HG02981 (cell line): ENCODE data around the gene LHFPL2.
"Not testable (repeated sequence)": the region's sequence is repeated elsewhere in the genome, so short reads cannot be mapped to it uniquely, and the experiment has no call there.

Experiments used
- ATAC-seq: cut with Tn5 transposase; IDR thresholded peaks from one replicate; pipeline ENCODE4 v1.9.1; 2021; ENCODE audit warnings: mild to moderate bottlenecking, moderate library complexity; ENCODE audit not compliant: unreplicated experiment

LHFPL2 gene, protein sequence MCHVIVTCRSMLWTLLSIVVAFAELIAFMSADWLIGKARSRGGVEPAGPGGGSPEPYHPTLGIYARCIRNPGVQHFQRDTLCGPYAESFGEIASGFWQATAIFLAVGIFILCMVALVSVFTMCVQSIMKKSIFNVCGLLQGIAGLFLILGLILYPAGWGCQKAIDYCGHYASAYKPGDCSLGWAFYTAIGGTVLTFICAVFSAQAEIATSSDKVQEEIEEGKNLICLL

DNA sequence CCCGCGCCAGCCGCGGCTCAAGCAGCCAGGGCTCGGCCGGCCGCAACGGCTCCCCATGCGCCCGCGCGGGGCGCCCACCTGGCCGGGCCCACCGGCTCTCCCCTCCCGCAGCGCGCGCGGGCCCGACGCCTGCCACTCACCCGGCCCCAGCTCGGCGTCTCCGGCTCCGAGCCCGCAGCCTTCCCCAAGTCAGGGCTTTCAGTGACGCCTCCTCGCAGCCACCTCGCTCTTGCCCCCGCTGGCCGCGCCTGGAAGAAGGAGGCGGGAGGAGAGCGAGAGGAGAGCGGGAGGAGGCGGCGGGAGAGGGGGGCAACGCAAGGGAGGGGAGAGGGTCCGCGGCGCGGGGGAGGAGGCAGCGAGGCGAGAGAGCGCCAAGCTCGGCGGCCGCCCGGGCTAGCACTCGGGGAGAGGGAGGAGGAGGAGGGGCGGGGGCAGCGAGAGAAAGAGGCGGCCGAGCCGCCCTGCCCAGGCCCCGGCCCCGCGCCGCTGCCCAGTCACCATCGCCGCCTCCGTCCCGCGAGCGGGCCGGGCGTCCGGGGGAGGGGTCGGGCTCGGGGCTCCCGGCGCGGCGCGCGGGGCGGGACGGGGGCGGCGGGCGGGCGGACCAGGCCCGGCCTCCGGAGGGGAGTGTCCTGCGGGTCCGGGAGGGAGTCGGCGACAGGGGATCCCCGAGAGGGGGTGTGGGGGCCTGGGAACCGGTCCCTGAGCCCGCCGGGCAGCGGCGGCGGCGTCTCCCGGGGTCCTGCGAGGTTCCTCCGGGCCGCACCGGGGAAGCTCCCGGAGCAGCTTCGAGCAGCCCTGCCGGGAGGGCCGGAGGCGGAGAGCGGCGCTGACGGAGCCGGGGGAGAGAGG is at the start of gene LHFPL2:
TSS of gene LHFPL2 (minus strand) at position 414 of the 852 bp plus-strand sequence. CDS start 138,559 bp downstream, outside the sequence.
- ATAC-seq = peak; percentile 42

DNA sequence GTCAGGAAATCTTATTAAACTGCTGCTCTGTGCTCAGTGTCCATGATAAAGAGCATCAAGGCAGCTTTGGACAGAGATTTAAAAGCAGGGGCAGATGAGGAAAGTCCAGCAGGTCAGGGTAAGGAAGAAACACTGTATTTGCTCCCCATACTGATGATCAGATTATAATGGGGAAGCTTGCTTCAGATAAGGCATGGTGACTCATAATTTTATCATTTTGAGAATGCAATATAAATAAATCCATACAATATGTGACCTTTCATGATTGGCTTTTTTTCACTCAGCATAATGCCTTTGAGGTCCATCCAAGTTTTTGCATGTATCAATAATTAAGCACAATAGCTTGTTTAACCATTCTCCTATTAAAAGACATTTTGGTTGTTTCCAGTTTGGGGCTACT is 48.1 kb upstream of the LHFPL2 start:
- no peak for ATAC-seq

DNA sequence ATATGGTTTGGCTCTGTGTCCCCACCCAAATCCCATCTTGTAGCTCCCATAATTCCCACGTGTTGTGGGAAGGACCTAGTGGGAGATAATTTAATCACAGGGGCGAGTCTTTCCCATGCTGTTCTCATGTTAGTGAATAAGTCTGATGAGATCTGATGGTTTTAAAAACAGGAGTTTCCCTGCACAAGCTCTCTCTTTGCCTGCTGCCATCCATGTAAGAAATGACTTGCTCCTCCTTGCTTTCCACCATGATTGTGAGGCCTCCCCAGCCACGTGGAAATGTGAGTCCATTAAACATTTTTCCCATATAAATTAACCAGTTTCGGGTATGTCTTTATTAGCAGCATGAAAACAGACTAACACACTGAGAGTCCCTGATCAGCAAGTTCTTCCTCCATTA is 47.5 kb upstream of the LHFPL2 start:
- ATAC-seq = not testable (repeated sequence)

DNA sequence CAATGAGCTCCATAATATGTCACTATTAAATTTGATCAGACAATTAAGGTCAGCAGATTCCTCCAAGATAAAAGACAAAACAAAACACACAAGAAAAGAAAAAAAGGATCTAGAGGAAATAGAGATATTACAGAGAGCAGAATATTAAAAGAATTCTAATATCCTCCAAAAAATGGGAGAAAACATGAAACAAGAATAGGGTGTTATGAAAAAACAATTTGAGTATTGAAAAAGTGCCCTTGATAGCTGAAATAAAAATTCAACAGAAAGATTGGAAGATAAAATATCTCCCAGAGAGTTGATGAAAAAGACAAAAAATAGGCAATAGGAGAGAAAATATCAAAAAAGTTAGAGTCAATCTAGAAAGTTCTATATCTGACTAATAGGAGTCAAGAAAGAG is 44.8 kb upstream of the LHFPL2 start:
- no peak for ATAC-seq

DNA sequence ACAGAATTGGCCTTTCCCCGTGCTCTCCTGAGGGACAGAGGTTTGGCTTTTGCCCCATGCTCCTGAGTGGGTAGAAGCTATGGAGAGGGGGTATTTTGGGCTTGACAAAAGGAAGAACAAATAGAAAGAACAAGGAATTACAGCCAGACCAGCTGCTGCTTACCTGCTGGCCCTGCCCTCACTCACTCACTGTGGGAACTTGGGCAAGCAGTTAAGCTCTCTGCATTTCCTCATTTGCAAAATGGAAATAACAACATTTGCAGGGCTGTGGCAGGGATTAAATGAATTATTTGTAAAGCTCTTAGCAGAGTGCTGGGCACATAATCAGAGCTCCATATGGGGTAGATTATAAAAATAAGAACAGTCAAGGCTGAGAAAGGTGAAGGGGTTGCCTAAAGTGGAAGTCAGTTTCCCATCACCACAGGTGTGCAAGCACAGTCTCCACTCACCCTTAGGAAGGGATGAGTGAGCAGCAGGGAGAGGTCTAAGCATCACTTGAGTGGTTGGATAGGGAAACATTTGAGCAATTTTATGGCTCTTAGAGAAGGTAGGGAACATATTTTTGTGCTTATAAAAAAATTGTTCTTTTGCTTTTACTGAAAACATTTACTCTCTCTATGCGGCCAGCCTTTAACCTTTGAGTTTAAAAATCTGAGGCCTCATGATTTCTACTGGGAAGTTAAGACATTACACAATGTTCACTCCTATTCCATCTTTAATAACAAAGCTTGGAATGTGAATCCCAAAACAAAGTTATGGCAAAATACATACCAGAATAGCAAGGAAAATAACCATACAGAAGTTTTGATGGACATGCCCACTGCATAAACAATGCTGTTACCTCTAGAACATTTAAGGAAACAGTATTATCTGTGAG is 42.8 kb upstream of the LHFPL2 start:
- ATAC-seq = no peak

DNA sequence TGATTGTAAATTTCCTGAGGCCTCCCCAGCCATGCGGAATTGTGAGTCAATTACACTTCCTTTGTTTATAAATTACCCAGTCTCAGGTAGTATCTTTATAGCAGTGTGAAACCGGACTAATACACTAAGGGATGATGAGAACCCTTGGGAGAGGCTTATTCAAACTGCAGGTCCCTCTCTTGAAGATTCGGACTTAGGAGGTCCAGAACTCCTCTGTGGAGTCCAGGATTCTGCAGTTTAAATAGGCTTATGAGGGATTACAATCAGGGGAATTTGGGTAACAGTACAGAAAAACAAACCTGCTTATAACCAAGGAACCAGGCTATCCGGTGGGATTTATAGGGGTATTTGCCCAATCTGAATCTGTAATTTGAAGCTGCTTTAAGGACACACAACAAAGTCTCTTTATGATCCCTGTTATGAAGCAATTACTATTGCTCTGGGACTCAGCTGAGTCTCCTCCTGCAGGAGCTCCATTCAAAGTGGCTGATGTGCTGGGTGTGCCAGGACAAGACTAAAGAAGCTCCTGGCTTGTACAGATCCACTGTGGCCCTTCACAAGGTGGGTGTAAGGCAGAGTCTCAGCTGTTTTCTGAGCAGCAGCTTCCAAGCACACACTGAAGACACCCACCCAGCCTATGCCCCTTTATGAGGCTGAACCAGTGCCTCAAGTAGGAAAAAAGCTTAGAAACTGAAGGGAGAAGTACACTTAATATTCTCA is 41.8 kb upstream of the LHFPL2 start:
- no peak for ATAC-seq

DNA sequence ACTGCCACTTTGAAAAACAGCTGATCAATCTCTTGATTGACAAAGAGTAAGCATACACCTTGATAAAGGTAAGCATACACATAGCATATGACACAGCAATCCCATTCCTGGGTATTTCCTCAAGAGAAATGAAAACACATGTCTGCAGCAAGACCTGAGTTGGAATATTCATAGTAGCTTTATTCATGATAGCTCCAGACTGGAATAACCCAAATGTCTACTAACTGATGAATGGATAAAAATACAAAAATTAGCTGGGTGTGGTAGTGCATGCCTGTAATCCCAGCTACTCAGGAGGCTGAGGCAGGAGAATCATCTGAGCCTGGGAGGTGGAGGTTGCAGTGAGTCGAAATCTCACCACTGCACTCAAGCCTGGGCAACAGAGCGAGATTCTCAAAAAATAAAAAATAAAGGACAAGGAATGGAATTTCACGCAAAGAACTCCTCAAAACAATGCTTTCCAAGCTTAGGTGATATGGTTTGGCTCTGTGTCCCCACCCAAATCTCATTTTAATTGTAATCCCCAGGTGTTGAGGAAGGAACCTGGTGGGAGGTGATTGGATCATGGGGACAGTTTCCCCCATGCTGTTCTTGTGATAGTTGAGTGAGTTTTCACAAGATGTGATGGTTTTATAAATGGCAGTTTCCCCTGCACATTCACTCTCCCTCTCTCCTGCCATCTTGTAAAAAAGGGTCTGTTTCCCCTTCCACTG is 41.1 kb upstream of the LHFPL2 start:
- ATAC-seq = no peak

DNA sequence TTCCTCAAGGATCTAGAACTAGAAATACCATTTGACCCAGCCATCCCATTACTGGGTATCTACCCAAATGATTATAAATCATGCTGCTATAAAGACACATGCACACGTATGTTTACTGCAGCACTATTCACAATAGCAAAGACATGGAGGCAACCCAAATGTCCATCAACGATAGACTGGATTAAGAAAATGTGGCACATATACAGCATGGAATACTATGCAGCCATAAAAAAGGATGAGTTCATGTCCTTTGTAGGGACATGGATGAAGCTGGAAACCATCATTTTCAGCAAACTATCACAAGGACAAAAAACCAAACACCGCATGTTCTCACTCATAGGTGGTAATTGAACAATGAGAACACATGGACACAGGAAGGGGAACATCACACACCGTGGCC is 38.9 kb upstream of the LHFPL2 start:
- not testable (repeated sequence) for ATAC-seq

DNA sequence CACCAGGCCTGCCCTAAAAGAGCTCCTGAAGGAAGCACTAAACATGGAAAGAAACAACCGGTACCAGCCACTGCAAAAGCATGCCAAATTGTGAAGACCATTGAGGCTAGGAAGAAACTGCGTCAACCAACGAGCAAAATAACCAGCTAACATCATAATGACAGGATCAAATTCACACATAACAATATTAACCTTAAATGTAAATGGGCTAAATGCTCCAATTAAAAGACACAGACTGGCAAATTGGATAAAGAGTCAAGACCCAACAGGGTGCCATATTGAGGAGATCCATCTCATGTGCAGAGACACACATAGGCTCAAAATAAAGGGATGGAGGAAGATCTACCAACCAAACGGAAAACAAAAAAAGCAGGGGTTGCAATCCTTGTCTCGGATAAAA is 35.3 kb upstream of the LHFPL2 start:
- ATAC-seq = not testable (repeated sequence)

DNA sequence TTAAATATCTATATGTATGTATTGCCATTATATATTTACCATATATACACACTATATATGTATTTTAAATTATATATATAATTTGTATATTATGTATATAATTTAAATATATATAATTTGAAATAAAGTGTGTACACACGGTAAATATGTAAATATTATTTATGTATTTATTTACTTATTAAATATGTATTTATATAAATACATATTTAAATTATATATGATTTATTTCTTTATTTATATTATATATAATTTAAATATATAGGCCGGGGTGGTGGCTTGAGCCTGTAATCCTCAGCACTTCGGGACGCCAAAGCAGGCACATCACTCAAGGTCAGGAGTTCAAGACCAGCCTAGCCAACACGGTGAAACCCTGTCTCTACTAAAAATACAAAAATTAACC is 31.3 kb upstream of the LHFPL2 start:
- ATAC-seq = no peak

DNA sequence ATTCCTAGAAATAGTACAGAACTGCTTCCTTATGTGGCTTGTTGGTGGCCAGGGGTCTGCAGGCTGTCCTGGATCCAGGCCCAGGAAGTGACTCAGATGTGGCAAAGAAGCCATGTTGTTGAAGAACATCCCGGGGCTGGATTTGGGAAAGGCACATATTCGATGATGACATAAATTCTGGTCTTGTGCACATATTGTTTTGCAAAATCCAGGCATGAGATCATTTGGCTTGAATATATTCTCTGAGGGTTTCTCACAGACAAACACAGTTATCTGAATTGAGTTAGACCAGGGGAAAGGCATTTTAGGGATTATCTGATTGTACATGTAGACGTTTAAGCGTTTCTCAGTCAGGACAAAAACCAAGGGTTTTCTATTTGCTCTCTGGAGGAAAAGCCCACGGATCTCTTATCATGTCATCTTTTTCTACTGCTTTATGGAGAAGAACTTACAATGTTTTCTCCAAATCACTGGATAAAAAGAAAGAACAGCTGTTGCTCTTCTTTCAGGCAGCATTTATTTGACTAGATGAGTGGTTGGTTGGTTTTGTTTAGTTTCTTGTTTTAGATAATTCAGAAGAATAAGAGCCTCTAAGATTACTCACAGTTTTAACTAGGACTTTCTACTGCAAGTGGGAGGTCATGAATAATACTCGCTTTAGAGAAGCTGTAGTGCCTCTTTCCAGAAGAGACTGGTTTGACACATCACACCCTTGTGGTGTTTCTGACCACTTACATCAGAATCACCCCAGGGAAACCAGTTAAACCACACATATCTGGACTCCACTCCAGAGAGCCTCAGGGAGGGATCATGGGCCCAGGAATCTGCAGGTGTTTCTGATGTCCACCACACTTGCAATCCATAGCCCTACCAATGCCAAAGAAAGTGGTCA is 29.5 kb upstream of the LHFPL2 start:
- ATAC-seq = no peak

DNA sequence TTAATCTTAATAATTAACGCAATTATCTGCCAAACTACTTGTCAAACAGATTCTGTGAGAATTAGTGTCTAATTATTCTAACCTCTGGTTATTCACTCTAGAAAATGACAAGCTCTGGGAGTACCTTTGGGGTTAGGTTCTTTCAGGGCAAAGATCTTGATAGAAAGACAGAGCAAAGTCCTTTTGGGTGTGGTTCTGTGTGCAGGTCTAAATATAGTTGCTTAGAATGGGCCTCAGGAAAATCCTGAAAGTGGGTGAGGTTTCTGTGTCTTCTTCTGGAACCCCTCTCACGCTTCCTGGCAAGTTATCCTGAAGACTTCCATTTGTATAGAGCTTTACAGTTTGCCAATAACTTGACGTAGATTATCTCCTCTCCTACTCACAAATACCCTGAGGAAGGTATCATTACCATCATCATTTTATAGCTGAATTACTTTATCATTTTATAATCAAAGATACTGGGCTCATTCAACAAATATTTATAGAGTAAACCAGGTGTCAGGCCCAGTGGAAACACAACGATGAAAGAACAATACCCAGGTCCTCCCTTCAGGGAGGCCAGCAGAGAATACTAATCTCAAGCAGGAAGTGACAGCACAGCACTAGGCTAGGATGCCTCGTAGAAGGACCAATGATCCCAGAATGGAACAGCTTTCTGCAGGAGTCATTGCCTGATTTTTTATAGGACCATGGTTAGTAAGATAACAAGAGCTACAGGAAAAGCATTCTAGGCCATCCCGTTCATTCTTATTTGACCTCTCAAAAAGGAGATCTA is 27.6 kb upstream of the LHFPL2 start:
- no peak for ATAC-seq

DNA sequence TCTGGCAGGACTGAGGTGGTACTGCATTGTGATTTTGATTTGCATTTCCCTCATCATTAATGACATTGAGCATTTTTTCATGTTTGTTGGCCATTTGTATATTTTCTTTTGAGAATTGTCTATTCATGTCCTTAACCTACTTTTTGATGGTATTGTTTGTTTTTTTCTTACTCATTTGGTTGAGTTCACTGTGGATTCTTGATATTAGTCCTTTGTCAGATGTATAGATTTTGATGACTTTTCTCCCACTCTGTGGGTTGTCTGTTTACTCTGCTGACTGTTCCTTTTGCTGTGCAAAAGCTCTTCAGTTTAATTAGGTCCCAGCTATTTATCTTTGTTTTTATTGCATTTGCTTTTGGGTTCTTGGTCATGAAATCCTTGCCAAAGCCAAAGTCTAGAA is 25.3 kb upstream of the LHFPL2 start:
- not testable (repeated sequence) for ATAC-seq

DNA sequence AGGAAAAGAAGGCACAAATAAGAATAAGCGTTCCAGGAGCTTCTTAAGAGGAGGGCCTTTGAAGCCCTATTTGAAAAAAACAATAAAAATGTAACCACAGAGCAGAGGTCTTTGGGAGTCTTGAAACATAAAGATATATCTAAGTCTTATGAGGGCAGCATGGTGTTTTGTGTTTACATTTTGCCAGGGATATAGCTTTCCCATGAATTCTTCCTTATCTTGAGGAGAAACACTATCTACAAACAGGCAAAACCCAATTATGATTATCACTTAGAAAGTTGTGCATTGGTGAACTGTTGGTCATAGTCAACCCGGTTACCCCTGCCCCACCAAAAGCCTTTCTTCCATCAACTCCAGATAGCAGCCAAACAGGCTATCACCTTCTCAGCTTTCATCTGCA is 23.6 kb upstream of the LHFPL2 start:
- no peak for ATAC-seq

DNA sequence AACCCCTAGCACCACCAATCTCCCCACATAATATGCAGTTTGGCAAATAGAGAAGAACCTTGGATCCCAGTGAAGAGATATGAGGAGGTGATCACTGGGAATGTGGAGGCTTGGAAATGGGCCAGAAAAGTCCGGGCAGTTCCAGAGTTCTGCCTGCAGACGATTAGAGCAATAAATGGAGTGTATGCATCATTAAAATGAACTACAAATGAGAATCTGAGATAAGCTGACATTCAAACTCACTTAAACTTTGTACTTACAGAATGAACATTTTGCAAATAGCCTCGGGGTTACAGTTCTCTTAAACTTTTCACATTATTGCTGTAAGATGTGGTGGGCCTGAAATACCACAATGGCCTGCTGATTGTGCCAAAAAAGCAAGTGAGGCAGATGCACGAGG is 23.0 kb upstream of the LHFPL2 start:
- no peak for ATAC-seq

DNA sequence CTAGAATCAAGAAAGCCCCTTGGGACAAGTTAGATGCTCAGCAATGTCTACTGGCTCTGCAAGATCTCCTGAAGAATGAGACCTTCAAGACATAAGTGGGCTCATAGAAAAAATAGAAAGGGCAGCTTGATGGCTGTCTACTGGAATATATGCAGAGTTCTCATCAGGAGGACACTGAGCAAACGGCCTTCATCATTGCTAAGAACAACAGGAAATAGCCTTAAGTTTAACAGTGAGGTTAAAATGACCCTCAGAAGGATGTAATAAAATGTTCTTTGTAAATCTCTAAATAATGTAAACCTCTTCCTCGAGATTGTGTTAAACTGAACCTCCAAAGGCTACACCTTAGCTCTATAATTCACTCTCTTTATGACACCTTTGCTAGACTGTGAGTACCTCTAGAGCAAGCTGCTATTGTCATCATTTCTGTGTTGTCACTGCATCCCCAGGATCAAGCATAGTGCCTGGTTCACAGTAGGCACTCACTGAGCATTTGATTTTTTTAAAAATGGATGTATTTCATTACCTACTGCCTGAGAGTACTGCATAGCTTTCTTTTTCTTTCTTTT is 22.2 kb upstream of the LHFPL2 start:
- ATAC-seq = no peak

DNA sequence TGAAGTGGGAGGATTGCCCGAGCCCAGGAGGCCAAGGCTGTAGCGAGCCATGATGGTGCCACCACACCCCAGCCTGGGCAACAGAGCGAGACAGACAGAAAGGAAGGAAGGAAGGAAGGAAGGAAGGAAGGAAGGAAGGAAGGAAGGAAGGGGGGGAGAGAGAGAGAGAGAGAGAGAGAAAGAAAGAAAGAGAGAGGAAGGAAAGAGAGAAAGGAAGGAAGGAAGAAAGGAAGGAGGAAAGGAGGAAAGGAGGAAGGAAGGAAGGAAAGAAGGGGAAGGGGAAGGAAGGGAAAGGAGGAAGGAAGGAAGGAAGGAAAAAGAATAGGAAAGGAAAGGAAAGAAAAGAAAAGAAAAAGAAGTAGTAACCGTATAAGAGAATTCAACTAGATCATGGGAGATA is 20.8 kb upstream of the LHFPL2 start:
- ATAC-seq = no peak

DNA sequence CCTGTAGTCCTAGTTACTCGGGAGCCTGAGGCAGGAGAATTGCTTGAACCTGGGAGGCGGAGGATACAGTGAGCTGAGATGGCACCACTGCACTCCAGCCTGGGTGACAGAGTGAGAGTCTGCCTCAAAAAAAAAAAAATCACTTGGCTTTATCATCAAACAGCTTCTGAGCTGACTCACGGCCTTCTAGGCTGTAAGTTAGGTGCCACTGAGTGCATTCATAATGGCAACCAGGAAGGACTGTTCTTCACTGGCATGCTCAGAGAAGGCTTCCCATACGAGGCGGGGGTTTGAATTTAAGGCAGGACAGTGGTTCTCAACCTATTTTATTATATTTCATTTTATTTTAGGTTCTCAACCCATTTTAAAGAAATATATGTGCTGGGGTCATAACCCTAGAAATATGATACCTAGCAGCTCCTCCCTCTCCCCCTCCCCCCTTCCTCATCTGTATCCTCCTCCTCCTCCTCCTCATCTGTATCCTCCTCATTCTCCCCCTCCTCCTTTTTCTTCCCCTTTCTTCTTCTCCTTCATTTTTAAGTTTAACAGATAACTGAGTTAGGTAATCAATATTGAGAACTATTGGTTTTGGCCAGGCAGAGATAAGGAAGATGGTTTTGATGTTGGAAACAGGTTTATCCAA is 19.0 kb upstream of the LHFPL2 start:
- no peak for ATAC-seq
